Stimulated activated CD8-positive, alpha-beta memory T cell treated with anti-CD3 and anti-CD28 coated beads, Interleukin-15, amount 100 ng/mL, for 24 hours (primary cell): ENCODE data around the gene SND1.

Source experiments
- DNase-seq: peaks from one replicate; pipeline ENCODE4 v3.0.0-alpha.2; 2020; ENCODE audit warnings: low read depth

The SND1 gene

DNA sequence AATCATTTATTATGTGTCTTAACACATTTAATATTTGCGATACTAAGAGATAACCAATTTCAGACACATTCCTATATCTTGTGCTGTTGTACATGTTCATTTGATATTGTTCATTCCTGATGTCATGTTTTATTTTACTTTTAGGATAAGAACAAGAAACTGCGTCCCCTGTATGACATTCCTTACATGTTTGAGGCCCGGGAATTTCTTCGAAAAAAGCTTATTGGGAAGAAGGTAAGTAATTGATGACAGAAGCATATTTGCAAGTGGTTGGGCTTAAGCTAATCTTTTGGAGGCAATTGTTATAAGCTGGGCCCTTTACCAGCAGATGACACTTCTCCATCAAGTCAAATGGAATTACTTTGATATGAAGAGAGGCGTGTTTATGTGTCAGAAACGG, 155.3 kb downstream of the SND1 start:
- no peak for DNase-seq

GRCh38 chr7:127807829-127808228, 155.8 kb downstream of the SND1 start:
- DNase-seq: no peak

- DNase-seq: no peak
Observed at GRCh38 chr7:127809261-127809702, 157.3 kb downstream of the SND1 start.

DNA sequence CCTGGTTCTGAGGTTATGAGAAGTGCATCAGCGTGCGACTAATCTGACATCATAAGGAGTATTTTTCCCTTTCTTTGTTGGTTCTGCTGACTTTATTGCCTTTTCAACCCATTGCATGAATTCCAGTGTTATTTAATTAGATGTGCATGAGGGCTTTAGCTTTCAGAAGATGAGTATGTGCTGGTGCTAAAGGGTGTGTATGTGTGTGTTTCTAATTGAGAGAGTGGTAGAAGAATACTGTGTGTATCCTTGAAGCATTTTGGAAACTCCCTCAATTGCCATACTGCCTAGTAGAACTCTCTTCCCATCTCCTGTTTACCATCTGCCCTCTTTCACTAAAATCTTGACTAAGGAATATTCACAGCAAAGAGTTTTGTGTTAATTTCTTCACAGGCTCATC, 158.1 kb downstream of the SND1 start:
- no peak for DNase-seq

DNA sequence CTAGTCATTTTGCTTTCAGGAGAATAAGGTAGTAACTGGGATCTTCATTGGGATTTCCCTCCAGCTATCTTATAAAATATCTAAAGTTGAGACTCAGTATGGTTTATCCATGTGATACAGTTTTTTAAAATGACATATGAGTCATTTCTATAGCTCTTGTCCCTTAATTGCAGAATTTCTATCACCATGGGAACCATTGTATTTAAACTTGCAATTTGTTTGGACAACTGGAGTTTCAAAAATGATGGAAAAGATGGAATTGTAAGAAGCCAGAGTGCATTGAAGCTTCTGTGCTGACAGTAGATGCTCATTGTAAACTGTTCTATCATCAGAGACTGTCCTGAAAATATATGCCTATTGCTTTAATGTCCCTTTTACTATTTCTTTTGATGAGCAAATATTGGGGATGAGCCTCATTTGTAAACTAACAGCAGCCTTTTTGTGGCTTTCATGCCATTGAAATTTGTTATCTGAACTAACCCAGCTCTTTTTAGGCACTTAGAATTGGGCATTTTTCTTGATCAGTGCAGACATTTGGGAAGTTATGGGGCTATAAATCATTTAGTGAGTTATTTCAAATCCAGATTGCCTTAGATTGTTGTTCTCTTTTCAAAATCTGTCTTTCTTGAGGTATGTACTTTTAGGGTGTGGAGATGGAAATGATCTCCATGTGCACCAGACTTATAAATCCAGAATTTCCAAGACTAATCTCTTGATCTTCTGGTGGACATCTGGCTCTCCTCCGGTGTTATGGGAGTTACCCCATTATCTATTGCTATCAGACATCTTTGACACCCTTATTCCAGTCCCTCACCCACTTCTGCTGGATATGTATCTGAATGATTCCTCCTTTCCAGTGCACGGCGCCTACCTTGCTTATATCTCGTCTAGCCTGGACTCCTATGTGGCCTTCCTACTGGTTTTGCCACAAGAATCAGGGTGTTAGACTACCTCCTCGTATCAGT, 159.0 kb downstream of the SND1 start:
- no peak for DNase-seq

DNA sequence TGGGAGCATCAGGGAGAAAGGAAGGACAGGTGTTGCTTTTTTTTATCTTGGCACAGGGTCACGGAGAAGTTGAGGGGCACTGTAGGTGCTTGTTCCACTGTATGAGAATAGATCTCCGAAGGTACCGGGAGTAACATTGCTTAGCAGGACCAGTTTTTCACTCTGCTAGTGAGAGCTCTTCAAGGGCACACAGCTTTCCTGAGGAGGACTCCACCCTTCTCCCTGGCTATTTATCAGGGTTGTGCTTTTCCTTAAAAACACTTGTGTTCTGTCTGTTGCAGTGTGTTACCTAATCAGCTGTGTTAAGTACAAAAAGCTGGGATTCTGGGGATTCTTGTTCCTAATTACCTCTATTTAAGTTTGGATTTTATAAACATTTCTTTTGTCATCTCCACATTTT, 160.5 kb downstream of the SND1 start:
- DNase-seq: no peak

DNA sequence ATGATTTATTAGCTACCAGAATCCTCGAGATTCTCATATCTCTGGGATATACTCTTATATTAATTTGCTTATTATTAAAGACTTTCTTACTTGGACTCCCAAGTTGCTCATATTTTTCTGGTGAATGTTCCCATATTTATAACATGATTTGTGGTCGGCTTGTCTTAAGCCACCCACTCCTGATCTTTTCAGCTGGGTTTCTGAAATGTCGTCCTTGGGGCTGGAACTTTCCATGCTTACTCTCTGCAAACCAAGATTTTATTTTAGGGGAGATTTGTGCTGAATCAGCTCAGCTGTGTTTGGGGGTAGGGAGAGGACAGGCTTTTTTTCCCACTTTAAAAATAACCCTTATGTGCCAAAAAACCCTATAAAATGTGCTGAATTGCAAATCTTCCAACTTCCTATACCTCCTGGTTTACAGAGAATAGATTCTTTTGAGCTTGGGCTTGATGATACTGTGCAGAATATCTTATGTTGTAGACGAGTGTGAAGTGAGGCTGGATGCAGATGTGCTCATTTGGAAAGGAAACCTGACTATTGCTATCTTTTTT, 162.1 kb downstream of the SND1 start:
- no peak for DNase-seq

DNA sequence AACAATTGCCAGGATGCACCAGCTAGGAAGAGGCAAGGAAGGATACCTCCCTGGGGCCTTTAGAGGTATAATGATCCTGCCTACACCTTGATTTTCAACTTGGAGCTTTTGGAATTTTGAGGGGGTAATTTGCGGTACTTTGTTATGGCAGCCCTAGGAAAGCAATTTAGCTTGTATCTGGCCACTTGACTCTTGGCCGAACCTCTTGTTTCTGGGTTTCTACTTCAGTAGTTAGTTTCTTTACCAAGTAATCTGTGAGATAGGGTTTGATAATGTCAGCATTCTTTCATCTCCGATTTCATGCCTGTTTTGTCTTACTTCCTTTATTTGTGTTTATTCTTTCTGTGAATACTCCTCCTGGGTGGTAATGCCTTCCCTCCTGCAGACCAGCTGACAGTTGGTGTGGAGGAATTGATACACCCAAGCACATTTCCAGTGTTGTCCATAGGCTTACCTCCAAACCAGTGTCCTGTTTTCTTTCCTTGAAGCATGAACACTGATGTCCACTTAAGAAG, 163.7 kb downstream of the SND1 start:
- no peak for DNase-seq

- DNase-seq: no peak
Observed at GRCh38 chr7:127816354-127817190, 164.6 kb downstream of the SND1 start.

GRCh38 chr7:127817466-127817865, 165.5 kb downstream of the SND1 start:
- DNase-seq: no peak

DNA sequence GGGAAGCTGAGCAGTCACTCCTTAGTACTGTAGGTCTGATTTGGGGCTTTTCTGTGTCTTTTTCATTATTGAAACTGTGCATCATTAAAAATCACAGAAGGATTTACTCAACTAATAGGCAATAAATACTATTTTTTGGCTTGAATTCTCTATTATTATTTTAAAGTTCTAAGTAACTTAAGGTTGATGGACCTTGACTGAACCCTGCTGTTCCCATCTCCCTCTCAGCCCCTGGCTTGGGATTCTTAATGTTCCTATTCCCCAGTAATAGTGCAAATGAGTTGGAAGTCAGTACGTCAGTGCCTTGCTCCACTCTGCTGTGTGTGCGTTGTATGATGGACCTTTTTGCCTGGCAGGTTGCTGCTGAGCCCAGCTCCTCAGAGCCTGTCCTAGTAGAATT, 166.3 kb downstream of the SND1 start:
- DNase-seq: no peak

DNA sequence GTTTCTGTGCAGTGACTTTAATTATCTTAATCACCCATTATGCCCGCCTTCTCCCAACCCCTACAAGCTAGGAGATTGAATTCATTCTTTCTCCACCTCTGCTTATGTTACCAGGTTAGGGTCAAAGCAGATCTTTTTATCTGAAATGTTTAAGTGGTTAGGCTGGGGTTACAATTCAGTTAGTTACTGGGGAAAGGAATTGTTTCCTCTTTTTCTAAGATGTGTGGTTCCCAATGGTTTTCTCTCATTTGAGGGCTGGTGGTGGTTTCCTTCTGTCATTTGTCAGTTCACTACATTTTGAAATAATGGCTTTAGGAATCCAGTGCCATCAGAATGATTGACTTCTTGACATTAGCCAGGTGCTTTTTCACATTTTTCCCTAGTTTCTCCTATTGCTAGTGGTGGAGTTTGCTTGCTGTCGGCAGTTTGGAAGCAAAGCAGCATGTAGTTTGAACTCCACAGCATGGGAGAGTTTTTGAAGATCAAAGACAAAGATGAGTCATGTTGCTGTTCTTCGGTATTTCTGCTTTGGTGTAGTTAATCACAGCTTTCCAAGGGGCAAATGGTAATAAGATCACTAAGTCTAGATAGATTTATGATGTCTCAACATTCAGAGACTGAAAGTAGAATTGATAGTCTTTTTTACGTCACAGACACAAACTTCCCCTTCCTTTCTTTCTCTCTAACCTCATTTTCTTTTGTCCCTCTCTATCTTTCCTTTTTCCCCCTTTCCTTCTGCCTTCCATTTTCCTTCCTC, 168.2 kb downstream of the SND1 start:
- DNase-seq: no peak

GRCh38 chr7:127820732-127821085, 168.7 kb downstream of the SND1 start:
- DNase-seq: no peak

DNA sequence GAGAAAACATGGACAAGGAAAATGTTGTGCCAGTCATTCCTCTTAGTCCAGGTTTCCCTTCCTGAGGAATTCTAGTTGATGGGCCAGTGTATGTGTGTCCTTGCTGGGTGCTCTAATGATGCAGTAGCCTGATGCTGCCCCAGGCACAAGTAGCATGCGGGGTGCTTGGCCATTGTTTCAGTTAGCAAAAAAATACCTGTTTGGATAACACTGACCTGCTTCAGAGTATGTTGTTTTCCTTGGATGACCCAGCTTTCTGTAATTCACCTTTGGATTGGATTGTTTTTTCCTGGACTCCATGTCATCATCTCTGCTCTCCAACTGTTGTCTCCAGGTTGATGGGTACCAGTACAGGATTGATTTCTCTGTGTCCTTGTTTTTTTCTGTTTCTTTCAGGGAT, 169.2 kb downstream of the SND1 start:
- DNase-seq: no peak

DNA sequence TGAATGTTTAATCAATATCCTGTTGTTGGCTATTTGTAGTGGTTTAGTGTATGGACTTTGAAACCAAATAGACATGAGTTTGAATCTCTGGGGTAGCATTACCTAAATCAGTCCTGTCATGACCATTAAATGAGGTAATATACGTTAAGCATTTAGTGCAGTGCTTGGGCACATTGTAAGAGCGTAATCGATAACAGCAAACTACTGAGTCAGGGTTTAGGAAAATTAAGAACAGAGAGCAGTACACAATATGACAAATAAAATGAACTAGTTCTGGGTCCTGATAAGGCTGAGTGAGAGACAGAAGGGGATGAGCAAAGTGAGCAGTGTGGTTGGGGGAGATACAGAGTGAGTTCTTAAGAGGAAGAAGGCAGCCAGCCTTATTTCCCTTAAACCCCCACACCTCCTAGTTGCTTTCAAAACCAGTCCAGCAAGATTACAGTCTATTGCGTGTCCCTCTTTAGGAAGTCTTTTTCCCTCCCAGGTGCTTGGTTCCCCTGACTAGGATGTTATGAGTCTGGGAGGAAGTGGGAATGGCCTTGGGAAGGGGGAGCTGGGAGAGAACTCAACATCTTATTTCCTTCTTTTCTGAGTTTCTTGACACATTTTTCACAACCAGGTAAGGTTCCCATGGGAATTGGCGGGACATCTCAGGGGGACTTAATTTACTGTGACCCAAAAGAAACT, 171.0 kb downstream of the SND1 start:
- no peak for DNase-seq

GRCh38 chr7:127824682-127825081, 172.7 kb downstream of the SND1 start:
- DNase-seq: no peak

- no peak for DNase-seq
Observed at GRCh38 chr7:127828843-127829500, 177.0 kb downstream of the SND1 start.

- DNase-seq: no peak
Observed at GRCh38 chr7:127831318-127832219, 179.6 kb downstream of the SND1 start.

DNA sequence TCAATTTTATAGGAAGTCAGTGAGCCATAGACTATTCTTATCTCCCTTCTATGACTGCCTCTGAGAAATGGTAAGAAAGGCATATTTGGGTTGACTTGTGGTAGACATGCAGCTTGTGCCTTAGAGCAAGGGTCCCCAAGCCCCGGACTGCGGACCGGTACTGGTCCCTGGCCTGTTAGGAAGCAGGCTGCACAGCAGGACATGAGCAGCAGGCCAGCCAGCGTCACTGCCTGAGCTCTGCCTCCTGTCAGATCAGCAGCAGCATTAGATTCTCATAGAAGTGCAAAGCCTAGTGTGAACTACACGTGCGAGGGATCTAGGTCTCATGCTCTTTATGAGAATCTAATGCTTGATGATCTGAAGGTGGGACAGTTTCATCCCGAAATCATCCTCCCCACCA, 180.6 kb downstream of the SND1 start:
- DNase-seq: no peak

GRCh38 chr7:127833641-127834040, 181.6 kb downstream of the SND1 start:
- no peak for DNase-seq
